Measurements from ENCODE around the gene ZNF212.
"Not testable (repeated sequence)": the region's sequence is repeated elsewhere in the genome, so short reads cannot be mapped to it uniquely, and the experiment has no call there.

The ZNF212 gene

GRCh38 chr7:149220534-149220933 lies 18.9 kb upstream of the ZNF212 start:
- DNase-seq, result no peak

- no peak for DNase-seq
These were observed 16.3 kb upstream of the ZNF212 start for GRCh38 chr7:149223176-149223575.

GRCh38 chr7:149223761-149224160 lies 15.7 kb upstream of the ZNF212 start:
- no peak for DNase-seq

GRCh38 chr7:149224352-149224751 lies 15.1 kb upstream of the ZNF212 start:
- no peak for DNase-seq

- DNase-seq, result no peak
These were observed 14.3 kb upstream of the ZNF212 start for GRCh38 chr7:149225106-149225505.

- DNase-seq, result no peak
These were observed 13.8 kb upstream of the ZNF212 start for GRCh38 chr7:149225656-149226055.

- not testable (repeated sequence) for DNase-seq
These were observed 13.1 kb upstream of the ZNF212 start for GRCh38 chr7:149226366-149226765.

- DNase-seq, result no peak
These were observed 12.5 kb upstream of the ZNF212 start for GRCh38 chr7:149226840-149227494.

- DNase-seq, result no peak
These were observed 10.5 kb upstream of the ZNF212 start for GRCh38 chr7:149228831-149229471.

GRCh38 chr7:149229526-149229925 lies 9.9 kb upstream of the ZNF212 start:
- no peak for DNase-seq

GRCh38 chr7:149232362-149232761 lies 7.1 kb upstream of the ZNF212 start:
- DNase-seq, result no peak

GRCh38 chr7:149233655-149234204 lies 5.7 kb upstream of the ZNF212 start:
- DNase-seq, result not testable (repeated sequence)

- no peak for DNase-seq
These were observed 1.9 kb upstream of the ZNF212 start for GRCh38 chr7:149237502-149237901.

- no peak for DNase-seq
These were observed 1.4 kb upstream of the ZNF212 start for GRCh38 chr7:149238051-149238450.

GRCh38 chr7:149240637-149241036 lies 1.2 kb downstream of the ZNF212 start:
- no peak for DNase-seq

- DNase-seq, result no peak
These were observed 2.2 kb downstream of the ZNF212 start for GRCh38 chr7:149241696-149242095.

- no peak for DNase-seq
These were observed 5.8 kb downstream of the ZNF212 start for GRCh38 chr7:149245244-149245643.

- DNase-seq, result no peak
These were observed 6.3 kb downstream of the ZNF212 start for GRCh38 chr7:149245744-149246143.

- no peak for DNase-seq
These were observed 9.3 kb downstream of the ZNF212 start for GRCh38 chr7:149248777-149249176.

GRCh38 chr7:149250151-149250550 lies 10.7 kb downstream of the ZNF212 start:
- DNase-seq, result not testable (repeated sequence)

GRCh38 chr7:149251518-149251917 lies 12.1 kb downstream of the ZNF212 start:
- DNase-seq, result not testable (repeated sequence)

GRCh38 chr7:149252378-149252777 lies 12.9 kb downstream of the ZNF212 start:
- no peak for DNase-seq

GRCh38 chr7:149253665-149254064 lies 14.2 kb downstream of the ZNF212 start:
- no peak for DNase-seq

GRCh38 chr7:149254181-149254858 lies 14.9 kb downstream of the ZNF212 start:
- DNase-seq, result no peak
